ENCODE data around the gene CAB39. TPM values are rescaled to one million over a fixed set of nuclear protein-coding genes. Genes with fewer than 3 reads are reported as not detected.
A peak's percentile ranks its signal among the peaks of the same experiment; 100 is the strongest.

Gene CAB39
- total RNA-seq, 4 donors from 2014 or later: 67.3 to 137 (median 123) TPM

GRCh38 chr2:230862292-230862691, 149.7 kb downstream of the CAB39 start:
- DNase-seq: no peak
- Histone ChIP-seq H3K4me3 (no peak overlapping the region), H3K27ac (no peak overlapping the region), H3K9me3 (no peaks in the 10 kb centered on the region), H3K36me3 (no peaks in the 10 kb centered on the region), H3K27me3 (peaks cover 7% of the 10 kb centered on the region), H3K4me1 (peaks cover 1 to 21% (median 13%) of the 10 kb centered on the region in 4 donors)
- WGBS, 2 donors (ENCODE audit: low coverage in 1 of 2): 87 to 93% methylated on average over 4 to 5 of the region's 5 CpGs
- intact Hi-C loops (cut with DNase I; ENCODE audit: low total_unique reads): no loop called here
- in situ Hi-C loops (cut with MboI; ENCODE audit: low pct_ligation_motif_present in 1 of 4, low pct_unique_long_range_greater_than_20kb in 1 of 4, low sequenced_read_pairs in 3 of 4): loop anchor here in 1 of 4 donors (5.0 kb wide), 1 partner anchor 45 kb away; no protein-coding TSS in a partner anchor
- no peak for TF ChIP-seq CTCF (IDR thresholded peaks at IDR 0.05)
- no peak for TF ChIP-seq POLR2A (IDR thresholded peaks at IDR 0.05)
- TF ChIP-seq EP300 (IDR thresholded peaks at IDR 0.05; ENCODE audit: low read depth): no peak
- TF ChIP-seq POLR2AphosphoS5 (IDR thresholded peaks at IDR 0.05): no peak

DNA sequence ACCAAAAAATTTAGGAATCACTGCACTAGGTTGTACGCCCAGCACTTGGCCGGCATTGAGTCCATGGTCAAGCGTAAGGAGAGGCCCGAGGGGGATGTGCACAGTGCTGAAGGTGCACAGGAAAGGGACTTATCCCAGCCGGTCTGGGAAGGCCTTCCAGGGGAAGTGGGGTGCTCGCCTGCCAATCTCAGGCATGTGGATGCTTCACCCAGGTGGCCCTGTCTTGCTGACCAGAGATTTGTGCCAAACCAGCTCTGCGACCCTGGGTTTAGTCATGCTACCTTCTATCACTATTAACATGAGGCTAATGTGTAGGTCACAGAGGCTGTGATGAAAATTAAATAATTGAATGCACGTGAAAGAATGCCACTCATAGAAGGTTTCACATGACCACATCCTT, 150.4 kb downstream of the CAB39 start:
- H3K36me3 ChIP-seq: no peaks in the 10 kb centered on the region
- H3K27ac ChIP-seq: no peak overlapping the region
- H3K4me1 ChIP-seq: peaks cover 4 to 27% (median 21%) of the 10 kb centered on the region in 4 donors
- in situ Hi-C loops (cut with MboI; ENCODE audit: low pct_ligation_motif_present in 1 of 4, low pct_unique_long_range_greater_than_20kb in 1 of 4, low sequenced_read_pairs in 3 of 4): loop anchor here in 1 of 4 donors (5.0 kb wide), 1 partner anchor 44 kb away; no protein-coding TSS in a partner anchor
- 73% methylated on average over 8 of the region's 8 CpGs; no CpG with 5 or more reads in 1 of the 2 donors for WGBS, 2 donors (ENCODE audit: low coverage in 1 of 2)
- DNase-seq: no peak
- TF ChIP-seq POLR2A (IDR thresholded peaks at IDR 0.05) (no peak), EP300 (IDR thresholded peaks at IDR 0.05; ENCODE audit: low read depth) (no peak), CTCF (IDR thresholded peaks at IDR 0.05) (no peak), POLR2AphosphoS5 (IDR thresholded peaks at IDR 0.05) (no peak)
- no peak overlapping the region for H3K4me3 ChIP-seq
- no peaks in the 10 kb centered on the region for H3K27me3 ChIP-seq
- no peaks in the 10 kb centered on the region for H3K9me3 ChIP-seq
- intact Hi-C loops (cut with DNase I; ENCODE audit: low total_unique reads): no loop called here

- Histone ChIP-seq H3K27me3 (no peaks in the 10 kb centered on the region), H3K27ac (no peak overlapping the region), H3K4me1 (peaks cover 6 to 33% (median 26%) of the 10 kb centered on the region in 4 donors), H3K36me3 (no peaks in the 10 kb centered on the region), H3K4me3 (no peak overlapping the region), H3K9me3 (no peaks in the 10 kb centered on the region)
- no peak for DNase-seq
- in situ Hi-C loops (cut with MboI; ENCODE audit: low pct_ligation_motif_present in 1 of 4, low pct_unique_long_range_greater_than_20kb in 1 of 4, low sequenced_read_pairs in 3 of 4): loop anchor here in 1 of 4 donors (5.0 kb wide), 1 partner anchor 44 kb away; no protein-coding TSS in a partner anchor
- intact Hi-C loops (cut with DNase I; ENCODE audit: low total_unique reads): no loop called here
- WGBS, 2 donors (ENCODE audit: low coverage in 1 of 2): 47 to 84% methylated on average over 4 to 12 of the region's 13 CpGs
- TF ChIP-seq POLR2A (IDR thresholded peaks at IDR 0.05) (no peak), POLR2AphosphoS5 (IDR thresholded peaks at IDR 0.05) (no peak), CTCF (IDR thresholded peaks at IDR 0.05) (no peak), EP300 (IDR thresholded peaks at IDR 0.05; ENCODE audit: low read depth) (no peak)
Observed at GRCh38 chr2:230863442-230864121, 150.9 kb downstream of the CAB39 start.

DNA sequence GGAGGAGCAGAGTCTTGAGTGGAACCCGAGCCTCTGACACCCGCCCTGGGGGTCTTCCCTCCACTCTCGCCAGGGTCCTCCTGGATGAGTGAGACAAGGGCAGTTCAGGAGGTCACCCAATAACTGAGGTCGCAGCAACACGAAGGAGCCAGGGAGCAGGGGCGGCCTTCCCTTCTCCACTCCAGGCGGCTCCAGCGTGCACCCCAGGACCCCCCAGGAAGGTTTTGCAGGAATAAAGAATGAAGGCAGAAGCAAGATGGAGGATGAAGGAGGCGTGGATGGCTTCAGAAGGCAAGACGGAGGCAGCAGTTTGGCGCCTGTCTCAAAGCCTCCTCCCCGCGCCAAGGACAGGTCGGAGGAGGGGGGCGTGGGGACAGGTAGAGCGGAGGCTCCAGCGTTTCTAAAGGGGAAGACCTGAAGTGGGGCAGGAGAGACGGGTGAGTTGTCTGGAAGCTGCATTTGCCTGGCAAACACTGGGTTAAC, 151.5 kb downstream of the CAB39 start:
- peaks cover 12 to 38% (median 32%) of the 10 kb centered on the region in 4 donors for H3K4me1 ChIP-seq
- H3K4me3 ChIP-seq: peak overlapping the region in 3 of 4 donors; percentile 84 to 96 (median 86)
- H3K27me3 ChIP-seq: no peaks in the 10 kb centered on the region
- H3K36me3 ChIP-seq: no peaks in the 10 kb centered on the region
- no peak for DNase-seq
- intact Hi-C loops (cut with DNase I; ENCODE audit: low total_unique reads): no loop called here
- H3K9me3 ChIP-seq: no peaks in the 10 kb centered on the region
- in situ Hi-C loops (cut with MboI; ENCODE audit: low pct_ligation_motif_present in 1 of 4, low pct_unique_long_range_greater_than_20kb in 1 of 4, low sequenced_read_pairs in 3 of 4): loop anchor here in 1 of 4 donors (5.0 kb wide), 1 partner anchor 43 kb away; no protein-coding TSS in a partner anchor
- no peak for TF ChIP-seq POLR2A (IDR thresholded peaks at IDR 0.05)
- no peak for TF ChIP-seq POLR2AphosphoS5 (IDR thresholded peaks at IDR 0.05)
- TF ChIP-seq CTCF (IDR thresholded peaks at IDR 0.05): no peak
- TF ChIP-seq EP300 (IDR thresholded peaks at IDR 0.05; ENCODE audit: low read depth): no peak
- H3K27ac ChIP-seq: peak overlapping the region; percentile 93 to 96 (median 95)
- 33 to 69% methylated on average over 6 to 17 of the region's 18 CpGs for WGBS, 2 donors (ENCODE audit: low coverage in 1 of 2)
